HepG2 (cell line): ENCODE data around the gene SPDYE16. TPM values are rescaled to one million over a fixed set of nuclear protein-coding genes. Genes with fewer than 3 reads are reported as not detected.
"Not testable (repeated sequence)": the region's sequence is repeated elsewhere in the genome, so short reads cannot be mapped to it uniquely, and the experiment has no call there.

Experiments used
- HNRNPLL ChIP-seq: fragments of 200-400 bp; formaldehyde crosslinking; IDR thresholded peaks from 2 replicates; pipeline ENCODE4 v1.6.1; 2017; ENCODE audit warnings: mild to moderate bottlenecking, low read depth, low read length; ENCODE audit not compliant: poor library complexity, severe bottlenecking
- KAT7 ChIP-seq: IDR thresholded peaks from 2 replicates; pipeline ENCODE4 v1.6.1; 2018; ENCODE audit warnings: borderline replicate concordance, missing compliant biosample characterization
- NFKB2 ChIP-seq: sonication (generic); formaldehyde crosslinking; IDR thresholded peaks from 2 replicates; pipeline ENCODE4 v1.4.0; 2020; ENCODE audit warnings: missing genetic modification reagents, borderline replicate concordance
- NR2F6 ChIP-seq, 2 experiments: IDR thresholded peaks; 2 replicates each; pipeline ENCODE4 v1.6.1; 2016; ENCODE audit warnings: antibody characterized with exemption in 1 of 2, mild to moderate bottlenecking in 1 of 2
- PAWR ChIP-seq: sonication (generic); formaldehyde crosslinking; IDR thresholded peaks from 2 replicates; pipeline ENCODE4 v1.4.0; 2020; ENCODE audit warnings: missing genetic modification reagents, mild to moderate bottlenecking, borderline replicate concordance
- PHF8 ChIP-seq: sonication (generic); formaldehyde crosslinking; IDR thresholded peaks from 2 replicates; pipeline ENCODE4 v1.5.0; 2020; ENCODE audit warnings: missing genetic modification reagents
- POLR2G ChIP-seq: fragments of 200-400 bp; formaldehyde crosslinking; IDR thresholded peaks from 2 replicates; pipeline ENCODE4 v1.6.1; 2018; ENCODE audit warnings: mild to moderate bottlenecking, low read depth, low read length, moderate library complexity
- YEATS2 ChIP-seq: sonication (generic); formaldehyde crosslinking; IDR thresholded peaks from 2 replicates; pipeline ENCODE4 v1.4.0; 2020; ENCODE audit warnings: missing genetic modification reagents, borderline replicate concordance
- ZC3H13 ChIP-seq: sonication (generic); formaldehyde crosslinking; IDR thresholded peaks from 2 replicates; pipeline ENCODE4 v1.8.1; 2023; ENCODE audit warnings: mild to moderate bottlenecking, missing genetic modification reagents, moderate library complexity
- ZNF160 ChIP-seq: sonication (generic); formaldehyde crosslinking; IDR thresholded peaks from 2 replicates; pipeline ENCODE4 v1.8.0; 2022; ENCODE audit warnings: mild to moderate bottlenecking, inconsistent platforms, missing genetic modification reagents
- ZNF235 ChIP-seq: sonication (generic); formaldehyde crosslinking; IDR thresholded peaks from 2 replicates; pipeline ENCODE4 v1.8.1; 2023; ENCODE audit warnings: mild to moderate bottlenecking, missing genetic modification reagents, borderline replicate concordance
- ZNF274 ChIP-seq: sonication (generic); formaldehyde crosslinking; IDR thresholded peaks from 2 replicates; pipeline ENCODE4 v1.5.1; 2020; ENCODE audit warnings: mild to moderate bottlenecking, missing genetic modification reagents
- ZNF441 ChIP-seq: sonication (generic); formaldehyde crosslinking; IDR thresholded peaks from 2 replicates; pipeline ENCODE4 v1.7.0; 2021; ENCODE audit warnings: missing genetic modification reagents, borderline replicate concordance
- polyA plus RNA-seq, 8 experiments: library from polyadenylated mRNA; depleted of rRNA in 3 of 8; stranded (reverse) in 7 of 8; unstranded in 1 of 8; fragments of >200 nt; fragmentation: Illumina TruSeq in 4 of 8; extraction: Trizol in 4 of 8; gene quantifications; 2 replicates each; pipeline versions ENCODE4 v1.2.1 to v1.2.3, GENCODE V29; 2011 to 2016; ENCODE audit warnings: low read depth in 4 of 8, missing spikeins in 1 of 8, mixed read lengths in 1 of 8; ENCODE audit not compliant: insufficient read depth in 1 of 8
- total RNA-seq, 5 experiments: library from RNA; depleted of rRNA; stranded (reverse); fragments of >200 nt; fragmentation: Illumina TruSeq; extraction: Trizol; gene quantifications; 2 replicates each; pipeline ENCODE4 v1.2.3, GENCODE V29; 2016; ENCODE audit warnings: low read depth in 1 of 5
- TF ChIP-seq, protein P1 (sequence below): sonication (generic); formaldehyde crosslinking; IDR thresholded peaks from 2 replicates; pipeline ENCODE4 v1.4.0; 2020; ENCODE audit warnings: missing genetic modification reagents, low read depth, mild to moderate bottlenecking, borderline replicate concordance
- TF ChIP-seq, protein P2 (sequence below): sonication (generic); formaldehyde crosslinking; IDR thresholded peaks from 2 replicates; pipeline ENCODE4 v1.4.0; 2020; ENCODE audit warnings: mild to moderate bottlenecking, low read depth, missing genetic modification reagents
- TF ChIP-seq, protein P3 (sequence below): IDR thresholded peaks from 2 replicates; pipeline ENCODE4 v1.6.1; 2016; ENCODE audit warnings: mild to moderate bottlenecking
- TF ChIP-seq, protein P4 (sequence below): IDR thresholded peaks from 2 replicates; pipeline ENCODE4 v1.6.1; 2012; ENCODE audit warnings: inconsistent platforms
- TF ChIP-seq, protein P5 (sequence below): sonication (generic); formaldehyde crosslinking; IDR thresholded peaks from 2 replicates; pipeline ENCODE4 v1.4.0; 2020; ENCODE audit warnings: missing genetic modification reagents, borderline replicate concordance

Gene SPDYE16
- total and polyA plus RNA-seq, 2 of the 13 experiments (the other 11 are each of a cell fraction or from before 2014, with no cell fraction given) = 0.11 TPM; not detected in 1

DNA sequence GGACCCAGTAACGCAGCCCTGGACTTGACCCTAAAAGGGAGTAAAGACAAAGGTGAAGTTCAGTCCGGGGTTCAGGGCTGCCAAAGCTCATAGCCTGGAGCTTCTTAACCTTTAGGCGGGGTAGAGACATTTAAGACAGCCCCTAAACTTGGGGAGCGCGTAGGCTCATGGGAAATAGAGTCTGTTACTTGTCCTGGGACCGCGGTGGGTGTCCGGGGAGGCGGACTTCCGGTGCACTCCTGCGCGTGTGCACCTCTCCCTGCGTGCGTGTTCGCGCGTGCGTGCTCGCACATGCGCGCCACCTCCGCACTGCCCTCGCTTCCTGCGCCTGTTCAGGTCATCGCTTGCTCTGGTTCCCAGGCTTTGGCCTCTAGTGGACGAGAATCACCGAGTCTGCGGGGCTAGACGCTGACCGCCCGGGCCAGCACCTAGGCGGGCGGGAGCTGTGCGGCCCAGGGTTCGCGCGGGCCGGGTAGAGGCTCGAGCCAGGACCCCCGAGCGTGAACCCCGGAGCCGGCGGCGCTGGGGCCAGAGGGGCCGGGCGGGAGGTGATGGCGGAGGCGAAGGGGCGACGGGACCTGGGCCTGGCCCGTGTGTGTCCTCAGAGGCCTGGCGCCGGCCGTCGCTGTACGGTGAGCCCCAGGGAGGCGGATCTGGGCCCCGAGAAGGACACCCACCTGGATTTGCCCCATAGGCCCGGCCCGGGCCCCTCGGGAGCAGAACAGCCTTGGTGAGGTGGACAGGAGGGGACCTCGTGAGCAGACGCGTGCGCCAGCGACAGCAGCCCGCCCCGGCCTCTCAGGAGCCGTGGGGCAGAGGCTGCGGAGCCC is 6.1 kb upstream of the SPDYE16 start (continued):
- TF ChIP-seq, protein P1, sequence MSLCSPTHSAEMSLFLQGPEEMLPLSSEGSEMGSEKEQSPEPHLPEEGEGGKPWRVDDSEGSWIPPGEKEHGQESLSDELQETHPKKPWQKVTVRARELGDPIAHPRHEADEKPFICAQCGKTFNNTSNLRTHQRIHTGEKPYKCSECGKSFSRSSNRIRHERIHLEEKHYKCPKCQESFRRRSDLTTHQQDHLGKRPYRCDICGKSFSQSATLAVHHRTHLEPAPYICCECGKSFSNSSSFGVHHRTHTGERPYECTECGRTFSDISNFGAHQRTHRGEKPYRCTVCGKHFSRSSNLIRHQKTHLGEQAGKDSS (CRISPR knock-in tag) = 0 out of 2 replicates have a peak, but pooled peaks have one; percentile 56
- TF ChIP-seq ZNF235 (CRISPR knock-in tag) = 0 out of 2 replicates have a peak, but pooled peaks have one; percentile 25
- TF ChIP-seq POLR2G = peak; percentile 81
- peak; percentile 65; the same call in 1 of the 2 replicates for TF ChIP-seq ZC3H13
- peak; percentile 93 for TF ChIP-seq PHF8 (CRISPR knock-in tag)
- not testable (repeated sequence) for TF ChIP-seq NR2F6 (IDR thresholded peaks at IDR 0.05)
- TF ChIP-seq NR2F6 (CRISPR knock-in tag; IDR thresholded peaks at IDR 0.05) = peak; percentile 26; the same call in 1 of the 2 replicates
- TF ChIP-seq, protein P2, sequence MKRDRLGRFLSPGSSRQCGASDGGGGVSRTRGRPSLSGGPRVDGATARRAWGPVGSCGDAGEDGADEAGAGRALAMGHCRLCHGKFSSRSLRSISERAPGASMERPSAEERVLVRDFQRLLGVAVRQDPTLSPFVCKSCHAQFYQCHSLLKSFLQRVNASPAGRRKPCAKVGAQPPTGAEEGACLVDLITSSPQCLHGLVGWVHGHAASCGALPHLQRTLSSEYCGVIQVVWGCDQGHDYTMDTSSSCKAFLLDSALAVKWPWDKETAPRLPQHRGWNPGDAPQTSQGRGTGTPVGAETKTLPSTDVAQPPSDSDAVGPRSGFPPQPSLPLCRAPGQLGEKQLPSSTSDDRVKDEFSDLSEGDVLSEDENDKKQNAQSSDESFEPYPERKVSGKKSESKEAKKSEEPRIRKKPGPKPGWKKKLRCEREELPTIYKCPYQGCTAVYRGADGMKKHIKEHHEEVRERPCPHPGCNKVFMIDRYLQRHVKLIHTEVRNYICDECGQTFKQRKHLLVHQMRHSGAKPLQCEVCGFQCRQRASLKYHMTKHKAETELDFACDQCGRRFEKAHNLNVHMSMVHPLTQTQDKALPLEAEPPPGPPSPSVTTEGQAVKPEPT (CRISPR knock-in tag) = peak; percentile 86; the same call in 1 of the 2 replicates
- 0 out of 2 replicates have a peak, but pooled peaks have one; percentile 48 for TF ChIP-seq PAWR (CRISPR knock-in tag)
- TF ChIP-seq, protein P3, sequence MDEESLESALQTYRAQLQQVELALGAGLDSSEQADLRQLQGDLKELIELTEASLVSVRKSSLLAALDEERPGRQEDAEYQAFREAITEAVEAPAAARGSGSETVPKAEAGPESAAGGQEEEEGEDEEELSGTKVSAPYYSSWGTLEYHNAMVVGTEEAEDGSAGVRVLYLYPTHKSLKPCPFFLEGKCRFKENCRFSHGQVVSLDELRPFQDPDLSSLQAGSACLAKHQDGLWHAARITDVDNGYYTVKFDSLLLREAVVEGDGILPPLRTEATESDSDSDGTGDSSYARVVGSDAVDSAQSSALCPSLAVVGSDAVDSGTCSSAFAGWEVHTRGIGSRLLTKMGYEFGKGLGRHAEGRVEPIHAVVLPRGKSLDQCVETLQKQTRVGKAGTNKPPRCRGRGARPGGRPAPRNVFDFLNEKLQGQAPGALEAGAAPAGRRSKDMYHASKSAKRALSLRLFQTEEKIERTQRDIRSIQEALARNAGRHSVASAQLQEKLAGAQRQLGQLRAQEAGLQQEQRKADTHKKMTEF (CRISPR knock-in tag) = peak; percentile 86
- peak; percentile 66; the same call in 1 of the 2 replicates for TF ChIP-seq ZNF441 (CRISPR knock-in tag)
- TF ChIP-seq, protein P4, sequence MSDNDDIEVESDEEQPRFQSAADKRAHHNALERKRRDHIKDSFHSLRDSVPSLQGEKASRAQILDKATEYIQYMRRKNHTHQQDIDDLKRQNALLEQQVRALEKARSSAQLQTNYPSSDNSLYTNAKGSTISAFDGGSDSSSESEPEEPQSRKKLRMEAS = peak; percentile 73
- peak; percentile 63; the same call in 1 of the 2 replicates for TF ChIP-seq ZNF274 (CRISPR knock-in tag)
- TF ChIP-seq HNRNPLL = peak; percentile 89
- TF ChIP-seq NFKB2 (CRISPR knock-in tag) = peak; percentile 29; the same call in 1 of the 2 replicates
- TF ChIP-seq ZNF160 = peak; percentile 79; the same call in 1 of the 2 replicates
- TF ChIP-seq KAT7 (CRISPR knock-in tag) = peak; percentile 86
- TF ChIP-seq YEATS2 (CRISPR knock-in tag) = peak; percentile 73; the same call in 1 of the 2 replicates
- TF ChIP-seq, protein P5, sequence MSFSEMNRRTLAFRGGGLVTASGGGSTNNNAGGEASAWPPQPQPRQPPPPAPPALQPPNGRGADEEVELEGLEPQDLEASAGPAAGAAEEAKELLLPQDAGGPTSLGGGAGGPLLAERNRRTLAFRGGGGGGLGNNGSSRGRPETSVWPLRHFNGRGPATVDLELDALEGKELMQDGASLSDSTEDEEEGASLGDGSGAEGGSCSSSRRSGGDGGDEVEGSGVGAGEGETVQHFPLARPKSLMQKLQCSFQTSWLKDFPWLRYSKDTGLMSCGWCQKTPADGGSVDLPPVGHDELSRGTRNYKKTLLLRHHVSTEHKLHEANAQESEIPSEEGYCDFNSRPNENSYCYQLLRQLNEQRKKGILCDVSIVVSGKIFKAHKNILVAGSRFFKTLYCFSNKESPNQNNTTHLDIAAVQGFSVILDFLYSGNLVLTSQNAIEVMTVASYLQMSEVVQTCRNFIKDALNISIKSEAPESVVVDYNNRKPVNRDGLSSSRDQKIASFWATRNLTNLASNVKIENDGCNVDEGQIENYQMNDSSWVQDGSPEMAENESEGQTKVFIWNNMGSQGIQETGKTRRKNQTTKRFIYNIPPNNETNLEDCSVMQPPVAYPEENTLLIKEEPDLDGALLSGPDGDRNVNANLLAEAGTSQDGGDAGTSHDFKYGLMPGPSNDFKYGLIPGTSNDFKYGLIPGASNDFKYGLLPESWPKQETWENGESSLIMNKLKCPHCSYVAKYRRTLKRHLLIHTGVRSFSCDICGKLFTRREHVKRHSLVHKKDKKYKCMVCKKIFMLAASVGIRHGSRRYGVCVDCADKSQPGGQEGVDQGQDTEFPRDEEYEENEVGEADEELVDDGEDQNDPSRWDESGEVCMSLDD (CRISPR knock-in tag) = 0 out of 2 replicates have a peak, but pooled peaks have one; percentile 21
